Muscle layer of colon (tissue), 2 donors: Measurements from ENCODE around the gene TFPT.
A peak's percentile ranks its signal among the peaks of the same experiment; 100 is the strongest.
"Not testable (repeated sequence)": the region's sequence is repeated elsewhere in the genome, so short reads cannot be mapped to it uniquely, and the experiment has no call there.

Experiments
- H3K27ac ChIP-seq: one replicate; pipeline ENCODE4 v1.7.0; 2013; ENCODE audit warnings: low read depth, mild to moderate bottlenecking, low read length, moderate library complexity
- H3K27me3 ChIP-seq, 2 donors: one replicate each; pipeline ENCODE4 v1.7.0; 2013; ENCODE audit warnings: low read length in 2 of 2, mild to moderate bottlenecking in 2 of 2; ENCODE audit not compliant: insufficient read depth in 2 of 2, control insufficient read depth in 1 of 2
- H3K36me3 ChIP-seq: one replicate; pipeline ENCODE4 v1.7.0; 2013; ENCODE audit warnings: mild to moderate bottlenecking, low read length; ENCODE audit not compliant: insufficient read depth
- H3K4me1 ChIP-seq: one replicate; pipeline ENCODE4 v1.7.0; 2013; ENCODE audit warnings: mild to moderate bottlenecking, low read length; ENCODE audit not compliant: insufficient read depth
- H3K4me3 ChIP-seq, 2 donors: one replicate each; pipeline ENCODE4 v1.7.0; 2013; ENCODE audit warnings: low read length in 2 of 2, low read depth in 1 of 2, mild to moderate bottlenecking in 1 of 2, moderate library complexity in 1 of 2
- H3K9ac ChIP-seq: one replicate; pipeline ENCODE4 v1.7.0; 2013; ENCODE audit warnings: low read length
- H3K9me3 ChIP-seq: one replicate; pipeline ENCODE4 v1.7.0; 2013; ENCODE audit warnings: mild to moderate bottlenecking, low read length
- donor health status: abdominal sarcoma.
- donor health status: Adenocarcinoma of cecum.

Gene TFPT

GRCh38 chr19:54107876-54108490, 7.5 kb downstream of the TFPT start:
- no peaks in the 10 kb centered on the region for H3K9me3 ChIP-seq
- peaks cover 36% of the 10 kb centered on the region for H3K36me3 ChIP-seq

GRCh38 chr19:54106716-54107115, 8.7 kb downstream of the TFPT start:
- H3K27ac ChIP-seq, result no peak overlapping the region
- H3K4me3 ChIP-seq, result no peak overlapping the region
- H3K27me3 ChIP-seq, result no peaks in the 10 kb centered on the region
- peaks cover 6% of the 10 kb centered on the region for H3K4me1 ChIP-seq
- H3K36me3 ChIP-seq, result peaks cover 36% of the 10 kb centered on the region
- no peaks in the 10 kb centered on the region for H3K9me3 ChIP-seq
- no peak overlapping the region for H3K9ac ChIP-seq

More at GRCh38 chr19:54107876-54108490, 7.5 kb downstream of the TFPT start:
- Histone ChIP-seq H3K4me1 (no peaks in the 10 kb centered on the region), H3K27me3 (no peaks in the 10 kb centered on the region), H3K9ac (no peak overlapping the region), H3K4me3 (no peak overlapping the region), H3K27ac (no peak overlapping the region)

DNA sequence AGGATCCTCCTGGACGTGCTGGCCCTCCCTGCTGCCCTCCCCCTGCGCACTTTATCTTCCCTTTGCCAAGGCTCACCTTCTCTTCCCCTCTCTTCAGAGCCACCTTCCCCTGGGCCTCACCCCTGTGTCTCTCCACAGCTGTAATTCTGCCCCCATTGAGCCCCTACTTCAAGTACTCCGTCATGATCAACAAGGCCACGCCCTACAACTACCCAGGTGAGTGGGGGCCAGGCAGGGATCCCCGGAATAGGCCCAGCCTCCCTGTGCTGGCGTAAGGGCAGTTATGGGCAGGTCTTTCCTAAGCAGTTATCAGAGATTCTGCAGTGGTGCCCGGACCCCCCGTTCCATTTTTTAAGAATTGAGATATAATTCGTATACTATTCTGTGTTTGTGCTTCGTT, 9.7 kb downstream of the TFPT start:
- Histone ChIP-seq H3K4me1 (peaks cover 6% of the 10 kb centered on the region), H3K27ac (no peak overlapping the region), H3K36me3 (peaks cover 32% of the 10 kb centered on the region), H3K27me3 (no peaks in the 10 kb centered on the region), H3K9ac (no peak overlapping the region), H3K9me3 (no peaks in the 10 kb centered on the region), H3K4me3 (no peak overlapping the region)

- no peak overlapping the region for H3K4me3 ChIP-seq
- peaks cover 27% of the 10 kb centered on the region for H3K36me3 ChIP-seq
- no peaks in the 10 kb centered on the region for H3K9me3 ChIP-seq
- no peaks in the 10 kb centered on the region for H3K27me3 ChIP-seq
- no peak overlapping the region for H3K9ac ChIP-seq
- H3K4me1 ChIP-seq, result peaks cover 6% of the 10 kb centered on the region
- no peak overlapping the region for H3K27ac ChIP-seq
Observed at GRCh38 chr19:54104998-54105715, 10.3 kb downstream of the TFPT start.

DNA sequence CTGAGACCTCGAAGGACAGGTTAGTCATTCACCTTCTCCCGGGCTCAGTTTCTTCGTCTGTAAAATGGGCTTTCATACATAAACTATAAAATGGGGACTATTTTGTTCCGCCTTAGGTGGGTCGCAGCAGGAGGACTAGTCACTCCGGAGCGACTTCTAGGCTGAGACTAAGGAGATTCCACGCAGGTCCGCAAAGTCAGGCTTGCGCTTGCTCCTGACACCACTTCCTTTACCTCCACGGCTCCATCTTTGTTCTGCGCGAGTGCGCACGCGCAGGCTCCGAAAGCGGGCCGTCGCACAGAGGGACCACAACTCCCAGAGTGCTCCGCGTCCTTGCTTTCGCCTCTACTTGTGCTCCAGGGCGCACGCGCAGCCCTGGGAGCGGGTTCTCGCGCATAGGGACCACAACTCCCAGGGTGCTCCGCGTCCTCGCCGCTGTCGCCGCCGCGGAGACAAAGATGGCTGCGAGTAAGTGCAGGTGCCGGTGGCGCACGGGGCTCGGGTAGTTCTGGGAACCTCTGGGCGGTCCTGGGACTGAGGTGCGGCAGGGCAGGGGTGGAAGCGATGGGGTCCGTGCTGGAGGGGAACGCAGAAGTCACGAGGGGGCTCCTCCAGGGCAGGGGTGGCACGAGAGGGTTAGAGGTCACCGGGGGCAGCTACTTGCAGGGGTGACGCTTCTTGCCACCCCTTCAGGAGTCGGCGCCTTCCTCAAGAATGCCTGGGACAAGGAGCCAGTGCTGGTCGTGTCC, 12.9 kb downstream of the TFPT start, which contains the start of gene NDUFA3:
NDUFA3 (plus strand) TSS at position 435 of the 749 bp plus-strand sequence; CDS start at position 459, 24 bp downstream.
- peaks cover 11% of the 10 kb centered on the region for H3K36me3 ChIP-seq
- H3K27ac ChIP-seq, result peak within 1 kb of the TSS; percentile 80
- H3K9ac ChIP-seq, result peak within 1 kb of the TSS; percentile 78
- no peaks in the 10 kb centered on the region for H3K9me3 ChIP-seq
- peak within 1 kb of the TSS; percentile 67 to 89 for H3K4me3 ChIP-seq
- peaks cover 6% of the 10 kb centered on the region for H3K4me1 ChIP-seq
- H3K27me3 ChIP-seq, result no peaks in the 10 kb centered on the region

DNA sequence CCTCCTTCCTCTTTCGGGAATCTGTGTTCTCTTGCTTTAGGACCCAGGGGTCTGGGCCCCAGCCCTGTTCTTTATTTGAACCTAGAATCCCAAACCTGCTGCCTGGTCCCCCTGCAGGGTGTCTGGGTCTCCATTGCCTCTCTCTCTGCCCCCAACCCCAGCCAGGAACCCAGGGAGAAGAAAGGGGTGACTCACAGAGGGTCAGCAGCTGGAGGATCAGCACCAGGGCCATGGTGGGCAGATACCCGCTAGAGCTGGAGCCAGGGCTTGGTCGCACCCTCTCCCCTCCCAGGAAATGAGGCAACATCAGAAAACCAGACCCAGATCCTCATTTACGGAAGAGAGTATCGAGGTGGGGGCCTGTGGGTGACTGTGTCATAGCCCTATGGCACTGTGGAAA, 14.9 kb downstream of the TFPT start, which contains the start of gene OSCAR:
OSCAR (minus strand) TSS at position 243 of the 400 bp plus-strand sequence; CDS start at position 232, 11 bp downstream.
- Histone ChIP-seq H3K9ac (no peak within 1 kb of the TSS), H3K27me3 (peaks cover 0 to 14% of the 10 kb centered on the region in 2 donors), H3K27ac (no peak within 1 kb of the TSS), H3K4me3 (no peak within 1 kb of the TSS), H3K4me1 (peaks cover 6% of the 10 kb centered on the region), H3K36me3 (no peaks in the 10 kb centered on the region), H3K9me3 (no peaks in the 10 kb centered on the region)

GRCh38 chr19:54099903-54100255, 15.6 kb downstream of the TFPT start:
- not testable (repeated sequence) for H3K4me3 ChIP-seq, H3K36me3 ChIP-seq

GRCh38 chr19:54099190-54099902, 16.1 kb downstream of the TFPT start:
- H3K9ac ChIP-seq, result no peak overlapping the region
- no peaks in the 10 kb centered on the region for H3K9me3 ChIP-seq
- no peak overlapping the region for H3K27ac ChIP-seq
- H3K4me1 ChIP-seq, result peaks cover 6% of the 10 kb centered on the region
- H3K27me3 ChIP-seq, result peaks cover 0 to 23% of the 10 kb centered on the region in 2 donors
- no peaks in the 10 kb centered on the region for H3K36me3 ChIP-seq
- no peak overlapping the region for H3K4me3 ChIP-seq

More at GRCh38 chr19:54099903-54100255, 15.6 kb downstream of the TFPT start:
- H3K9ac ChIP-seq, H3K4me1 ChIP-seq, H3K27ac ChIP-seq, H3K9me3 ChIP-seq: not testable (repeated sequence)
- H3K27me3 ChIP-seq, result peaks cover 0 to 21% of the 10 kb centered on the region in 2 donors

DNA sequence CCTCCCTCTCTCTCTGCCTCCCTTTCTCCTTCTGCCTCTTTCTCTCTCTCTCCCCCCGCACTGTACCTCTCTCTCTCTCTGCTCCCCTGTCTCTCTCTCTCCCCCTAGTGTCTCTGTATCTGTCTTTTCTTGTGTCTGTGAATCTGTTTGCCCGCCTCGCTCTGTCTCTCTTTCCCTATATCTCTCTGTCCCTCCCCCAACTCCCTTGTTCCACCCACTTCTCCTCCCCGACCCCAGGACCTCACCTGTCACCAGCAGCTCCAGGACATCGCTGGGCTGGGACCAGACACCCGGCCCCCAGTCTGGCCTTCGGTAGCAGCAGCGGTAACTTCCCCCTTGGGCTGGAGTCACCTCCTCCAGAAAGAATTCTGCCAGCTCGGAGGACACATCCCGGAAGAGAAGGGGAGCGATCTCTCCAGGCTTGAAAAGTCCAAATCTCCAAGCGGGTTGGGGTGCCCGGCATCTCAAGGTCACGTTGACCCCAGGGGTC, 18.8 kb downstream of the TFPT start:
- no peak overlapping the region for H3K9ac ChIP-seq
- H3K9me3 ChIP-seq, result no peaks in the 10 kb centered on the region
- peaks cover 0 to 23% of the 10 kb centered on the region in 2 donors for H3K27me3 ChIP-seq
- no peak overlapping the region for H3K27ac ChIP-seq
- no peaks in the 10 kb centered on the region for H3K4me1 ChIP-seq
- no peaks in the 10 kb centered on the region for H3K36me3 ChIP-seq
- H3K4me3 ChIP-seq, result peak overlapping the region in 1 of 2 donors; percentile 11

DNA sequence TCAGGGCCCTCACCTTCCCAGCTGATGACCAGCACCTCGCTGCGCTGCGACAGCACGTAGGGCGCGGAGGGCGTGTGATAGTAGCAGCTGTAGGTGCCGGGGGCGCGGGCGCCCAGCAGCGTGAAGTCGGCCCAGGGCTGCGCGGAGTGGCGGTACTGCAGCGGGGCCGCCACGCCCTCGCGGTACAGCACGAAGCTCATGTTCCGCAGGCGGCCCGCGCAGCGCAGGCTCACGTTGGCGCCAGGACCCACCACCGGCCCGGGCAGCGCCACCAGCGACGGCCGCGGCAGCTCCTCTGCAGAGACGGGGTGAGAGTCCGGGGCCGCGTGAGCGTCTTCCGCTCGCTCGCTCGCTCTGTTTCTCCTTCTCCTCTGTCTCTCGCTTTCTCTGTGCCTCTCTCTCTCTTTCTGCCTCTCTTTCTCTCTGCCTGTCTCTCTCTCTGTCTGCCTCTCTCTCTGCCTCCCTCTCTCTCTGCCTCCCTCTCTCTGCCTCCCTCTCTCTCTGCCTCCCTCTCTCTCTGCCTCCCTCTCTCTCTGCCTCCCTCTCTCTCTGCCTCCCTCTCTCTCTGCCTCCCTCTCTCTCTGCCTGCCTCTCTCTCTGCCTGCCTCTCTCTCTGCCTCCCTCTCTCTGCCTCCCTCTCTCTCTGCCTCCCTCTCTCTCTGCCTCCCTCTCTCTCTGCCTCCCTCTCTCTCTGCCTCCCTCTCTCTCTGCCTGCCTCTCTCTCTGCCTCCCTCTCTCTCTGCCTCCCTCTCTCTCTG, 19.4 kb downstream of the TFPT start:
- H3K36me3 ChIP-seq, H3K9me3 ChIP-seq, H3K27ac ChIP-seq, H3K4me1 ChIP-seq, H3K9ac ChIP-seq: not testable (repeated sequence)
- Histone ChIP-seq H3K4me3 (peak overlapping the region; percentile 11 to 45), H3K27me3 (peaks cover 0 to 23% of the 10 kb centered on the region in 2 donors)
